PC-9 (cell line): ENCODE measurements around the gene RASL12. TPM values are rescaled to one million over a fixed set of nuclear protein-coding genes. Genes with fewer than 3 reads are reported as not detected.

Experiments used
- BruUV-seq: library from RNA; stranded (reverse); fragments of 400-500 nt; replicated peaks from 2 replicates; lab custom pipeline; 2021; lab: Mats Ljungman, UMichigan
- CTCF ChIA-PET: fragments of 300-600 bp; sonication (Branson Sonifier 250); formaldehyde crosslinking; loops from one replicate; lab custom pipeline; 2022; ENCODE audit warnings: antibody characterized with exemption; lab: Charles Lee
- POLR2A ChIA-PET: fragments of 300-600 bp; sonication (Branson Sonifier 250); formaldehyde crosslinking; loops from one replicate; lab custom pipeline; 2022; ENCODE audit warnings: antibody characterized with exemption; ENCODE audit not compliant: unreplicated experiment; lab: Charles Lee
- DNase-seq, 2 experiments: peaks; one replicate each; pipeline versions ENCODE4 v3.0.0 to v3.0.0-alpha.2; 2015 to 2022; ENCODE audit warnings: mixed read lengths in 1 of 2
- H2AFZ ChIP-seq: fragments of 200-600 bp; sonication (generic); 2 replicates; pipeline ENCODE4 v1.8.1; 2017; ENCODE audit warnings: antibody characterized with exemption
- H3F3A ChIP-seq: fragments of 200-600 bp; sonication (generic); 2 replicates; pipeline ENCODE4 v1.8.1; 2017; ENCODE audit warnings: antibody characterized with exemption, mild to moderate bottlenecking, low read depth; ENCODE audit not compliant: insufficient read depth
- H3K27ac ChIP-seq: fragments of 200-600 bp; sonication (generic); 2 replicates; pipeline ENCODE4 v1.6.1; 2016; ENCODE audit warnings: mixed run types
- H3K27me3 ChIP-seq: fragments of 200-600 bp; sonication (generic); 2 replicates; pipeline ENCODE4 v1.6.1; 2016; ENCODE audit warnings: low read depth, mixed run types; ENCODE audit not compliant: insufficient read depth
- H3K36me3 ChIP-seq: fragments of 200-600 bp; sonication (generic); 2 replicates; pipeline ENCODE4 v1.6.1; 2016; ENCODE audit warnings: low read depth, mixed run types
- H3K4me1 ChIP-seq: fragments of 200-600 bp; sonication (generic); replicated peaks from 2 replicates; pipeline ENCODE4 v1.6.1; 2016; ENCODE audit warnings: mixed run types; ENCODE audit not compliant: insufficient read depth
- H3K4me2 ChIP-seq: fragments of 200-600 bp; sonication (generic); 2 replicates; pipeline ENCODE4 v1.6.1; 2017; ENCODE audit warnings: mixed run types
- H3K4me3 ChIP-seq: fragments of 200-600 bp; sonication (generic); 2 replicates; pipeline ENCODE4 v1.6.1; 2016; ENCODE audit warnings: mixed run types
- H3K79me2 ChIP-seq: fragments of 200-600 bp; sonication (generic); 2 replicates; pipeline ENCODE4 v1.6.1; 2017; ENCODE audit warnings: low read depth, mixed run types
- H3K9me2 ChIP-seq: fragments of 200-600 bp; sonication (generic); 2 replicates; pipeline ENCODE4 v1.8.1; 2017; ENCODE audit warnings: mild to moderate bottlenecking; ENCODE audit not compliant: insufficient read depth
- H3K9me3 ChIP-seq: fragments of 200-600 bp; sonication (generic); 2 replicates; pipeline ENCODE4 v1.8.1; 2016; ENCODE audit warnings: low read depth; ENCODE audit not compliant: insufficient read depth
- H4K20me1 ChIP-seq: fragments of 200-600 bp; sonication (generic); 2 replicates; pipeline ENCODE4 v1.8.1; 2017; ENCODE audit not compliant: insufficient read depth
- CTCF ChIP-seq: fragments of 200-600 bp; sonication (generic); conservative IDR thresholded peaks from 2 replicates; pipeline ENCODE4 v1.6.1; 2017; ENCODE audit warnings: mixed run types, antibody characterized with exemption, mild to moderate bottlenecking, moderate library complexity
- EZH2 ChIP-seq: fragments of 200-600 bp; sonication (generic); IDR thresholded peaks from 2 replicates; pipeline ENCODE4 v1.8.0; 2017; ENCODE audit warnings: antibody characterized with exemption, low read depth
- intact Hi-C: fragments of 100-400 bp; cut with micrococcal nuclease; formaldehyde crosslinking; loops from one replicate; pipeline ENCODE4 v1.10.0; 2022; ENCODE audit not compliant: unreplicated experiment
- total RNA-seq: library from RNA; stranded (reverse); gene quantifications from 2 replicates; pipeline ENCODE4 v1.2.3, GENCODE V29; 2021

RASL12 gene
- total RNA-seq, 1 experiment from 2014 or later, result not detected

GRCh38 chr15:65038836-65039235, 29.0 kb downstream of the RASL12 start:
- Histone ChIP-seq H4K20me1 (no peaks in the 10 kb centered on the region), H3K4me3 (no peak overlapping the region), H3K36me3 (no peaks in the 10 kb centered on the region), H3K4me1 (peaks cover 5% of the 10 kb centered on the region; the same call in 1 of the 2 replicates), H3F3A (peaks cover 3% of the 10 kb centered on the region; the same call in 1 of the 2 replicates), H3K4me2 (no peak overlapping the region), H3K79me2 (no peaks in the 10 kb centered on the region), H3K27ac (no peak overlapping the region), H3K27me3 (no peaks in the 10 kb centered on the region), H3K9me2 (no peaks in the 10 kb centered on the region), H2AFZ (no peak overlapping the region), H3K9me3 (no peaks in the 10 kb centered on the region)
- ChIA-PET CTCF (no interaction called here), POLR2A (no interaction called here)
- TF ChIP-seq EZH2 (no peak), CTCF (no peak)
- BruUV-seq, result no TSS peak
- intact Hi-C loops, result no loop called here
- DNase-seq, result no peak

GRCh38 chr15:65038428-65038827, 29.4 kb downstream of the RASL12 start:
- TF ChIP-seq EZH2 (no peak), CTCF (no peak)
- no peaks in the 10 kb centered on the region for H3K9me2 ChIP-seq
- no peak overlapping the region for H3K4me2 ChIP-seq
- peaks cover under 1% of the 10 kb centered on the region; the same call in 1 of the 2 replicates for H3K4me1 ChIP-seq
- no peaks in the 10 kb centered on the region for H3K79me2 ChIP-seq
- DNase-seq, result no peak
- POLR2A ChIA-PET, result no interaction called here
- no peak overlapping the region for H3K4me3 ChIP-seq
- intact Hi-C loops, result no loop called here
- H3K36me3 ChIP-seq, result no peaks in the 10 kb centered on the region
- no peaks in the 10 kb centered on the region for H3K27me3 ChIP-seq
- no TSS peak for BruUV-seq
- H3K27ac ChIP-seq, result no peak overlapping the region
- CTCF ChIA-PET, result no interaction called here
- H2AFZ ChIP-seq, result no peak overlapping the region
- H3K9me3 ChIP-seq, result no peaks in the 10 kb centered on the region
- H3F3A ChIP-seq, result peaks cover 6% of the 10 kb centered on the region; the same call in 1 of the 2 replicates
- no peaks in the 10 kb centered on the region for H4K20me1 ChIP-seq

GRCh38 chr15:65037309-65037708, 30.5 kb downstream of the RASL12 start:
- Histone ChIP-seq H3K27me3 (no peaks in the 10 kb centered on the region), H3K9me3 (no peaks in the 10 kb centered on the region), H4K20me1 (no peaks in the 10 kb centered on the region), H2AFZ (no peak overlapping the region), H3K4me3 (no peak overlapping the region), H3F3A (peaks cover 6% of the 10 kb centered on the region; the same call in 1 of the 2 replicates), H3K4me1 (no peaks in the 10 kb centered on the region), H3K36me3 (no peaks in the 10 kb centered on the region), H3K9me2 (no peaks in the 10 kb centered on the region), H3K4me2 (no peak overlapping the region), H3K27ac (no peak overlapping the region), H3K79me2 (no peaks in the 10 kb centered on the region)
- intact Hi-C loops, result no loop called here
- no peak for TF ChIP-seq CTCF
- no peak for TF ChIP-seq EZH2
- ChIA-PET CTCF (no interaction called here), POLR2A (no interaction called here)
- no TSS peak for BruUV-seq
- DNase-seq, result no peak
